Body of pancreas (tissue), 4 donors: ENCODE data around the gene SCAPER. TPM values are rescaled to one million over a fixed set of nuclear protein-coding genes. Genes with fewer than 3 reads are reported as not detected.
"Not testable (repeated sequence)": the region's sequence is repeated elsewhere in the genome, so short reads cannot be mapped to it uniquely, and the experiment has no call there.

Source experiments
- ATAC-seq: fragments of 150-250 bp; one replicate; pipeline ENCODE4 v1.9.1; 2016
- DNase-seq, 4 donors: peaks; one replicate each; pipeline ENCODE4 v3.0.0-alpha.2; 2019
- H3K27ac ChIP-seq, 4 donors: fragments of 200-600 bp; sonication (generic); 1 replicate in 3 of 4; 2 replicates in 1 of 4; pipeline versions ENCODE4 v1.5.1 to v1.6.1; 2016 to 2019; ENCODE audit warnings: mild to moderate bottlenecking in 1 of 4, mixed read lengths in 1 of 4, moderate library complexity in 1 of 4
- H3K27me3 ChIP-seq, 2 donors: fragments of 200-600 bp; sonication (generic); one replicate each; pipeline ENCODE4 v1.6.0; 2016; ENCODE audit warnings: mild to moderate bottlenecking in 1 of 2
- H3K36me3 ChIP-seq, 2 donors: fragments of 200-600 bp; sonication (generic); replicated peaks in 1 of 2; 2 replicates each; pipeline ENCODE4 v1.5.1; 2016; ENCODE audit warnings: low read depth in 2 of 2; ENCODE audit not compliant: insufficient read depth in 1 of 2
- H3K4me1 ChIP-seq: fragments of 200-600 bp; sonication (generic); one replicate; pipeline ENCODE4 v1.6.0; 2016
- H3K4me3 ChIP-seq, 2 donors: fragments of 200-600 bp; sonication (generic); 1 replicate in 1 of 2; 2 replicates in 1 of 2; pipeline ENCODE4 v1.5.1; 2016 to 2019
- H3K9me3 ChIP-seq, 3 donors: fragments of 200-600 bp; sonication (generic); 1 replicate in 2 of 3; 2 replicates in 1 of 3; pipeline ENCODE4 v1.5.1; 2016
- POLR2A ChIP-seq, 3 donors: fragments of 450-650 bp; IDR thresholded peaks; one replicate each; pipeline ENCODE4 v1.6.1; 2016; ENCODE audit warnings: antibody characterized with exemption in 3 of 3, mild to moderate bottlenecking in 2 of 3
- WGBS, 2 donors: methylation state at CpG; one replicate each; pipeline ENCODE4 v1.1.5; 2017; 5-methylcytosine and 5-hydroxymethylcytosine counted together
- intact Hi-C: fragments of 100-400 bp; cut with DNase I; formaldehyde crosslinking; loops from one replicate; pipeline ENCODE4 v1.15.1; 2023
- total RNA-seq, 2 donors: library from RNA; depleted of rRNA; stranded (reverse); fragments of >200 nt; gene quantifications; one replicate each; pipeline ENCODE4 v1.1.0, GENCODE V29; 2016
- TF ChIP-seq, protein P1 (sequence below), 7 experiments: fragments of 450-650 bp in 4 of 7; fragments of 200-600 bp in 3 of 7; sonication (generic) in 3 of 7; IDR thresholded peaks; one replicate each; pipeline ENCODE4 v1.5.1; 2016 to 2019; ENCODE audit warnings: antibody characterized with exemption in 7 of 7

Gene SCAPER
- total RNA-seq, 2 donors from 2014 or later: 22.1 to 46.2 TPM

DNA sequence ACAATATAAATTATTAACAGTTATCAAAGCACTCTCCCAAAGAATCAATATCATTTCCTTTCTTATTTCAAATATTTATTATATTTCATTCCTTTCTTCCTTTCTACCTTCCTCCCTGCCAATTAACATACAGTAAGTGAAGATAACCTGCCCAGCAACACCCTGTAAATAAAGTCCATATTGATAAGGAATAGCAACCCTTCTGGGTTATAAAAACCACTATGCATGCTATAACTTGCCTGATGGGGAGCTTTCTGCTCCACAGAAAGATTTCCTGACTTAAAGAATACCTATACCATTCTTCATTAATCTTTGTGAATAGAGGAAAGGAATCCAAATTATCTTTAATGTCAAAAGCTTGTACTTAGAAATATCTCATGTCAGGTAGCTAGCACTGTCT, 402.0 kb downstream of the SCAPER start:
- TF ChIP-seq, protein P1, sequence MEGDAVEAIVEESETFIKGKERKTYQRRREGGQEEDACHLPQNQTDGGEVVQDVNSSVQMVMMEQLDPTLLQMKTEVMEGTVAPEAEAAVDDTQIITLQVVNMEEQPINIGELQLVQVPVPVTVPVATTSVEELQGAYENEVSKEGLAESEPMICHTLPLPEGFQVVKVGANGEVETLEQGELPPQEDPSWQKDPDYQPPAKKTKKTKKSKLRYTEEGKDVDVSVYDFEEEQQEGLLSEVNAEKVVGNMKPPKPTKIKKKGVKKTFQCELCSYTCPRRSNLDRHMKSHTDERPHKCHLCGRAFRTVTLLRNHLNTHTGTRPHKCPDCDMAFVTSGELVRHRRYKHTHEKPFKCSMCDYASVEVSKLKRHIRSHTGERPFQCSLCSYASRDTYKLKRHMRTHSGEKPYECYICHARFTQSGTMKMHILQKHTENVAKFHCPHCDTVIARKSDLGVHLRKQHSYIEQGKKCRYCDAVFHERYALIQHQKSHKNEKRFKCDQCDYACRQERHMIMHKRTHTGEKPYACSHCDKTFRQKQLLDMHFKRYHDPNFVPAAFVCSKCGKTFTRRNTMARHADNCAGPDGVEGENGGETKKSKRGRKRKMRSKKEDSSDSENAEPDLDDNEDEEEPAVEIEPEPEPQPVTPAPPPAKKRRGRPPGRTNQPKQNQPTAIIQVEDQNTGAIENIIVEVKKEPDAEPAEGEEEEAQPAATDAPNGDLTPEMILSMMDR (IDR thresholded peaks at IDR 0.05): no peak
- no peak for TF ChIP-seq POLR2A (IDR thresholded peaks at IDR 0.05)

DNA sequence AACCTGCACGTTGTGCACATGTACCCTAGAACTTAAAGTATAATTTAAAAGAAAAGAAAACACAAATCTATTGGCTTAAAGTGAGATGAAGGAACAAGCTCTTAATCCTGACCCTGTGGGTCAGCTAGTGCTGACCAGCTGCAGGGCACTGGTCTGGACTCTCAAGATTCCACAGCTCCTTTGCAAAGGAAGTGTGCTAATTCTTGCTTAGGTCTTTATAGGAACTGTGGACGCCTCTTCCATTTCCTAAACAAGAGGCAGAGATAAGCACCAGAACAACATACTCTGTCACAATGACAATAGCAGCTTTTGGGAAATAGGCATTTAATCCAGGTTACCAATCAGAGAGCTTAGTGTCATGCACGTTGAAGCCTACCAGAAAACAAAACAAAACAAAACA, 402.5 kb downstream of the SCAPER start:
- ATAC-seq (no peak), DNase-seq (no peak)
- intact Hi-C loops: no loop called here
- H3K4me1 ChIP-seq: no peaks in the 10 kb centered on the region
- WGBS, 2 donors: 80 to 86% methylated on average over 3 of the region's 3 CpGs
- H3K36me3 ChIP-seq: no peaks in the 10 kb centered on the region
- no peaks in the 10 kb centered on the region for H3K9me3 ChIP-seq
- no peak overlapping the region for H3K27ac ChIP-seq
- TF ChIP-seq, protein P1 (IDR thresholded peaks at IDR 0.05): no peak
- no peak for TF ChIP-seq POLR2A (IDR thresholded peaks at IDR 0.05)
- no peaks in the 10 kb centered on the region for H3K27me3 ChIP-seq
- H3K4me3 ChIP-seq: no peak overlapping the region

More for the DNA sequence above, 402.0 kb downstream of the SCAPER start:
- DNase-seq (no peak), ATAC-seq (no peak)
- Histone ChIP-seq H3K9me3 (no peaks in the 10 kb centered on the region), H3K36me3 (no peaks in the 10 kb centered on the region), H3K4me1 (no peaks in the 10 kb centered on the region), H3K27ac (no peak overlapping the region), H3K4me3 (no peak overlapping the region), H3K27me3 (no peaks in the 10 kb centered on the region)
- intact Hi-C loops: no loop called here

DNA sequence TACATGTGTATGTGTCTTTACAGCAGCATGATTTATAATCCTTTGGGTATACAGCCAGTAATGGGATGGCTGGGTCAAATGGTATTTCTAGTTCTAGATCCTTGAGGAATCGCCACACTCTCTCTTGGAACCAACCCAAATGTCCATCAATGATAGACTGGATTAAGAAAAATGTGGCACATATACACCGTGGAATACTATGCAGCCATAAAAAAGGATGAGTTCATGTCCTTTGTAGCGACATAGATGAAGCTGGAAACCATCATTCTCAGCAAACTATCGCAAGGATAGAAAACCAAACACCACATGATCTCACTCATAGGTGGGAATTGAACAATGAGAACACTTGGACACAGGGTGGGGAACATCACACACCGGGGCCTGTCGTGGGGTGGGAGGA, 403.0 kb downstream of the SCAPER start:
- intact Hi-C loops, H3K27me3 ChIP-seq, DNase-seq, H3K4me3 ChIP-seq, H3K27ac ChIP-seq, H3K36me3 ChIP-seq, H3K4me1 ChIP-seq, ATAC-seq, H3K9me3 ChIP-seq: not testable (repeated sequence)
- 94 to 96% methylated on average over 5 to 6 of the region's 6 CpGs for WGBS, 2 donors

DNA sequence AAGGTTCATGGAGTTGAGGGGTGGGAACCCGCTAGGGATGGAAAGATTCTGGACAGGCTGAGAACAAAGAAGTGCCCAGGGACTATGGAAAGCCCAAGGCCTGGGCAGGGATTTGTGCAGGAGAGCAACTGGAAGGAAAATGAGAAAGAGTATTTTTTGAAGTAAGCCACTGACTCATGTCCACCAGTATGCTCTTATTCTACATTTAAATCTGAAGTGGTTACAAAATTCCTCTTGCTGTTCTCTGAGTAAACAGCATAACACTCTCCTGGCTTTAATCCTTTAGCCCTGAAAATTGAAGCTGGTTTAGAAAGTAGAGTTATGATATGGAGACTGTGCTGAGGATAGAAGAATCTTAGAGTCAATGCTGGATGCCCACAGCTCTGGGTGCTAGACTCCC, 403.4 kb downstream of the SCAPER start:
- no peak for DNase-seq
- no peaks in the 10 kb centered on the region for H3K4me1 ChIP-seq
- no peaks in the 10 kb centered on the region for H3K27me3 ChIP-seq
- WGBS, 2 donors: 95 to 96% methylated on average over 1 of the region's 1 CpG
- intact Hi-C loops: no loop called here
- H3K27ac ChIP-seq: no peak overlapping the region
- no peak overlapping the region for H3K4me3 ChIP-seq
- no peaks in the 10 kb centered on the region for H3K9me3 ChIP-seq
- H3K36me3 ChIP-seq: no peaks in the 10 kb centered on the region
- TF ChIP-seq, protein P1 (IDR thresholded peaks at IDR 0.05): no peak
- no peak for TF ChIP-seq POLR2A (IDR thresholded peaks at IDR 0.05)
- no peak for ATAC-seq

DNA sequence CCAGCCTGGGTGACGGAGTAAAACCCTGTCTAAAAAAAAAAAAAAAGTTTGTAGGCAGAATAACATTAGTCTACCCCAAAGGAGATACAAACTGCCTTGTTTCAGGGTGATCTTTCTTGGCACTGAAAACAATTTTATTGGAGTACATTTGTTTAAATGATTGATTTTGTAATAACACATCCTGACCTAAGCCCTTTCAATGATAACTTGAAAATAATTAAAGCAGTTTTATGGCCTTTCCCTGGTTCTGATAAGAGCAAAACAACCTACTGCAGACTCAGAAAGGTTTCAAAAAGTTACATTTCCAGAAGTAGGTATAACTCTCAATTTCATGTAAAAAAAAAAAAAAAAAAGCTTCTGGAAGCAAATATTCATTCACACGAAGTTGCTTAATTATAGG, 404.1 kb downstream of the SCAPER start:
- H3K27ac ChIP-seq: no peak overlapping the region
- H3K4me1 ChIP-seq: no peaks in the 10 kb centered on the region
- no peak for TF ChIP-seq POLR2A (IDR thresholded peaks at IDR 0.05)
- TF ChIP-seq, protein P1 (IDR thresholded peaks at IDR 0.05): no peak
- no peaks in the 10 kb centered on the region for H3K36me3 ChIP-seq
- WGBS, 2 donors: 75 to 83% methylated on average over 2 of the region's 2 CpGs
- no peaks in the 10 kb centered on the region for H3K27me3 ChIP-seq
- intact Hi-C loops: no loop called here
- H3K4me3 ChIP-seq: no peak overlapping the region
- ATAC-seq: no peak
- no peaks in the 10 kb centered on the region for H3K9me3 ChIP-seq
- DNase-seq: no peak
